ENCODE data around the gene RASGEF1B. TPM values are rescaled to one million over a fixed set of nuclear protein-coding genes. Genes with fewer than 3 reads are reported as not detected.

The RASGEF1B gene
- total and polyA plus RNA-seq, 12 donors = 1.3 to 8.1 (median 3.4) TPM

GRCh38 chr4:81460834-81461233, 10.9 kb downstream of the RASGEF1B start:
- intact Hi-C loops (cut with DNase I) = loop anchor here in 4 of 10 donors (10.0 kb wide), 4 partner anchors 46 to 744 kb away; no protein-coding TSS in a partner anchor
- H3K27me3 ChIP-seq = no peaks in the 10 kb centered on the region
- peaks cover 0 to 9% (median 0%) of the 10 kb centered on the region in 9 donors for H3K4me1 ChIP-seq
- H3K36me3 ChIP-seq = peaks cover 0 to 37% (median 0%) of the 10 kb centered on the region in 9 donors
- 78 to 92% methylated on average over 3 of the region's 3 CpGs for WGBS, 2 donors
- TF ChIP-seq CTCF (IDR thresholded peaks at IDR 0.05) = no peak
- no peak overlapping the region for H3K4me3 ChIP-seq
- no peak for ATAC-seq
- no peak overlapping the region for H3K27ac ChIP-seq
- H3K9me3 ChIP-seq = no peaks in the 10 kb centered on the region
- DNase-seq = no peak

- H3K4me3 ChIP-seq = no peak overlapping the region
- ATAC-seq = no peak
- H3K4me1 ChIP-seq = peaks cover 0 to 9% (median 0%) of the 10 kb centered on the region in 9 donors
- no peaks in the 10 kb centered on the region for H3K9me3 ChIP-seq
- intact Hi-C loops (cut with DNase I) = loop anchor here in 4 of 10 donors (10.0 kb wide), 4 partner anchors 45 to 745 kb away; no protein-coding TSS in a partner anchor
- no peak for DNase-seq
- H3K27me3 ChIP-seq = no peaks in the 10 kb centered on the region
- no peak for TF ChIP-seq CTCF (IDR thresholded peaks at IDR 0.05)
- no peak overlapping the region for H3K27ac ChIP-seq
- 79 to 81% methylated on average over 5 of the region's 5 CpGs for WGBS, 2 donors
- H3K36me3 ChIP-seq = peaks cover 0 to 43% (median 0%) of the 10 kb centered on the region in 9 donors
Measured at GRCh38 chr4:81460191-81460701, 11.5 kb downstream of the RASGEF1B start.

GRCh38 chr4:81459228-81459627, 12.5 kb downstream of the RASGEF1B start:
- Histone ChIP-seq H3K4me3 (no peak overlapping the region), H3K4me1 (peaks cover 0 to 11% (median 0%) of the 10 kb centered on the region in 9 donors), H3K27ac (no peak overlapping the region), H3K36me3 (peaks cover 0 to 52% (median 0%) of the 10 kb centered on the region in 9 donors), H3K9me3 (no peaks in the 10 kb centered on the region), H3K27me3 (no peaks in the 10 kb centered on the region)
- intact Hi-C loops (cut with DNase I) = no loop called here
- TF ChIP-seq CTCF (IDR thresholded peaks at IDR 0.05) = no peak
- DNase-seq (no peak), ATAC-seq (no peak)
- 93 to 96% methylated on average over 2 of the region's 2 CpGs for WGBS, 2 donors

GRCh38 chr4:81457921-81458520, 13.7 kb downstream of the RASGEF1B start:
- no peaks in the 10 kb centered on the region for H3K27me3 ChIP-seq
- H3K27ac ChIP-seq = no peak overlapping the region
- TF ChIP-seq CTCF (IDR thresholded peaks at IDR 0.05) = no peak
- H3K4me3 ChIP-seq = no peak overlapping the region
- 92 to 97% methylated on average over 2 of the region's 2 CpGs for WGBS, 2 donors
- H3K36me3 ChIP-seq = peaks cover 0 to 64% (median 3%) of the 10 kb centered on the region in 9 donors
- no peak for ATAC-seq
- intact Hi-C loops (cut with DNase I) = no loop called here
- peaks cover 0 to 11% (median 0%) of the 10 kb centered on the region in 9 donors for H3K4me1 ChIP-seq
- H3K9me3 ChIP-seq = no peaks in the 10 kb centered on the region
- no peak for DNase-seq
